ENCODE measurements around the gene MMP25. TPM values are rescaled to one million over a fixed set of nuclear protein-coding genes. Genes with fewer than 3 reads are reported as not detected.

The MMP25 gene
- total and polyA plus RNA-seq, 4 experiments from 2014 or later, result 0.52 to 3.0 (median 1.9) TPM

GRCh38 chr16:3035972-3036725 lies 10.2 kb upstream of the MMP25 start:
- H3K9me3 Mint-ChIP-seq, result peaks cover 0 to 1% (median 0%) of the 10 kb centered on the region in 8 donors
- CTCF ChIA-PET (ENCODE audit: partially characterized antibody), result interaction anchor here (2.9 to 18.6 kb wide), 3 partner anchors 12 to 95 kb away, joined by 10 to 444 read pairs (median 277); partner anchors contain the start of genes CLDN9 and ZNF213
- Histone ChIP-seq H3K4me3 (ENCODE audit: low read length in 2 of 2) (no peak overlapping the region), H3K27ac (ENCODE audit: low read depth, low read length) (no peak overlapping the region), H3K27me3 (ENCODE audit: insufficient read depth, low read length) (peaks cover 48% of the 10 kb centered on the region), H3K36me3 (ENCODE audit: insufficient read depth, low read length) (no peaks in the 10 kb centered on the region), H3K4me1 (ENCODE audit: insufficient read depth, low read length) (peaks cover 8% of the 10 kb centered on the region), H3K9me3 (ENCODE audit: control insufficient read depth in 1 of 2, low read length in 2 of 2) (no peaks in the 10 kb centered on the region)
- peak overlapping the region in 5 of 8 donors; percentile 20 to 59 (median 40) for H3K4me3 Mint-ChIP-seq
- POLR2A ChIA-PET (ENCODE audit: partially characterized antibody), result interaction anchor here (0.8 to 3.8 kb wide), 5 partner anchors 12 to 26 kb away, joined by 3 to 14 read pairs (median 4); no protein-coding TSS in a partner anchor
- intact Hi-C loops (cut with micrococcal nuclease), result no loop called here
- peak overlapping the region in 1 of 7 donors; percentile 30 for H3K27ac Mint-ChIP-seq
- peaks cover 5 to 16% (median 9%) of the 10 kb centered on the region in 4 donors for H3K4me1 Mint-ChIP-seq
- H3K36me3 Mint-ChIP-seq, result no peaks in the 10 kb centered on the region
- peaks cover 46 to 49% of the 10 kb centered on the region in 2 donors for H3K27me3 Mint-ChIP-seq
- DNase-seq, result no peak

GRCh38 chr16:3036726-3037315 lies 9.5 kb upstream of the MMP25 start, which contains the start of gene BICDL2:
TSS of gene BICDL2 (minus strand) at chr16:3036944. CDS start at chr16:3035496, 1,448 bp downstream.
- Mint-ChIP-seq H3K4me1 (peaks cover 4 to 12% (median 9%) of the 10 kb centered on the region in 4 donors), H3K9me3 (peaks cover 0 to 1% (median 0%) of the 10 kb centered on the region in 8 donors), H3K4me3 (peak within 1 kb of the TSS; percentile 31 to 81 (median 67)), H3K36me3 (no peaks in the 10 kb centered on the region), H3K27ac (peak within 1 kb of the TSS in 1 of 7 donors; percentile 30), H3K27me3 (peaks cover 46 to 48% of the 10 kb centered on the region in 2 donors)
- DNase-seq, result no peak
- POLR2A ChIA-PET (ENCODE audit: partially characterized antibody), result interaction anchor here (1.2 to 3.8 kb wide), 2 partner anchors 12 to 18 kb away, joined by 3 to 14 read pairs; no protein-coding TSS in a partner anchor
- no peak within 1 kb of the TSS for H3K4me3 ChIP-seq (ENCODE audit: low read length in 2 of 2)
- peaks cover 48% of the 10 kb centered on the region for H3K27me3 ChIP-seq (ENCODE audit: insufficient read depth, low read length)
- no peaks in the 10 kb centered on the region for H3K36me3 ChIP-seq (ENCODE audit: insufficient read depth, low read length)
- intact Hi-C loops (cut with micrococcal nuclease), result no loop called here
- no peak within 1 kb of the TSS for H3K27ac ChIP-seq (ENCODE audit: low read depth, low read length)
- no peaks in the 10 kb centered on the region for H3K9me3 ChIP-seq (ENCODE audit: control insufficient read depth in 1 of 2, low read length in 2 of 2)
- CTCF ChIA-PET (ENCODE audit: partially characterized antibody), result interaction anchor here (1.3 to 2.9 kb wide), 2 partner anchors 9 to 12 kb away, joined by 7 to 10 read pairs; no protein-coding TSS in a partner anchor
- H3K4me1 ChIP-seq (ENCODE audit: insufficient read depth, low read length), result peaks cover 8% of the 10 kb centered on the region

- no peaks in the 10 kb centered on the region for H3K9me3 Mint-ChIP-seq
- Histone ChIP-seq H3K9me3 (ENCODE audit: control insufficient read depth in 1 of 2, low read length in 2 of 2) (no peaks in the 10 kb centered on the region), H3K36me3 (ENCODE audit: insufficient read depth, low read length) (no peaks in the 10 kb centered on the region), H3K27ac (ENCODE audit: low read depth, low read length) (no peak overlapping the region), H3K4me1 (ENCODE audit: insufficient read depth, low read length) (peaks cover 8% of the 10 kb centered on the region), H3K4me3 (ENCODE audit: low read length in 2 of 2) (no peak overlapping the region), H3K27me3 (ENCODE audit: insufficient read depth, low read length) (peaks cover 49% of the 10 kb centered on the region)
- H3K27me3 Mint-ChIP-seq, result peaks cover 40 to 42% of the 10 kb centered on the region in 2 donors
- POLR2A ChIA-PET (ENCODE audit: partially characterized antibody), result interaction anchor here (1.4 to 3.8 kb wide), 2 partner anchors 10 to 17 kb away, joined by 4 to 14 read pairs; no protein-coding TSS in a partner anchor
- no peak overlapping the region for H3K4me3 Mint-ChIP-seq
- H3K36me3 Mint-ChIP-seq, result no peaks in the 10 kb centered on the region
- no peak for DNase-seq
- CTCF ChIA-PET (ENCODE audit: partially characterized antibody), result interaction anchor here (1.0 to 8.2 kb wide), 4 partner anchors 9 to 97 kb away, joined by 3 to 80 read pairs (median 5); partner anchors contain the start of gene ZNF213
- peaks cover 4 to 12% (median 9%) of the 10 kb centered on the region in 4 donors for H3K4me1 Mint-ChIP-seq
- intact Hi-C loops (cut with micrococcal nuclease), result no loop called here
- H3K27ac Mint-ChIP-seq, result no peak overlapping the region
These were observed 8.1 kb upstream of the MMP25 start for GRCh38 chr16:3038256-3038655.

- H3K4me3 Mint-ChIP-seq, result no peak overlapping the region
- H3K9me3 Mint-ChIP-seq, result no peaks in the 10 kb centered on the region
- H3K36me3 ChIP-seq (ENCODE audit: insufficient read depth, low read length), result no peaks in the 10 kb centered on the region
- no peak overlapping the region for H3K4me3 ChIP-seq (ENCODE audit: low read length in 2 of 2)
- H3K9me3 ChIP-seq (ENCODE audit: control insufficient read depth in 1 of 2, low read length in 2 of 2), result no peaks in the 10 kb centered on the region
- no peak overlapping the region for H3K27ac ChIP-seq (ENCODE audit: low read depth, low read length)
- peaks cover 39% of the 10 kb centered on the region in 2 donors for H3K27me3 Mint-ChIP-seq
- H3K4me1 Mint-ChIP-seq, result peaks cover 4 to 12% (median 9%) of the 10 kb centered on the region in 4 donors
- intact Hi-C loops (cut with micrococcal nuclease), result no loop called here
- peaks cover 8% of the 10 kb centered on the region for H3K4me1 ChIP-seq (ENCODE audit: insufficient read depth, low read length)
- H3K27ac Mint-ChIP-seq, result no peak overlapping the region
- ChIA-PET POLR2A (ENCODE audit: partially characterized antibody) (interaction anchor here (1.0 to 3.8 kb wide), 3 partner anchors 10 to 90 kb away, joined by 3 to 14 read pairs (median 4); no protein-coding TSS in a partner anchor), CTCF (ENCODE audit: partially characterized antibody) (interaction anchor here (1.0 to 8.2 kb wide), 4 partner anchors 9 to 96 kb away, joined by 3 to 80 read pairs (median 5); partner anchors contain the start of gene ZNF213)
- no peaks in the 10 kb centered on the region for H3K36me3 Mint-ChIP-seq
- DNase-seq, result no peak
- peaks cover 53% of the 10 kb centered on the region for H3K27me3 ChIP-seq (ENCODE audit: insufficient read depth, low read length)
These were observed 7.5 kb upstream of the MMP25 start for GRCh38 chr16:3038896-3039295.

- Mint-ChIP-seq H3K9me3 (no peaks in the 10 kb centered on the region), H3K27me3 (peaks cover 30 to 33% of the 10 kb centered on the region in 2 donors), H3K36me3 (no peaks in the 10 kb centered on the region), H3K4me3 (no peak overlapping the region), H3K27ac (no peak overlapping the region), H3K4me1 (peaks cover 6 to 13% (median 9%) of the 10 kb centered on the region in 4 donors)
- H3K27me3 ChIP-seq (ENCODE audit: insufficient read depth, low read length), result peaks cover 56% of the 10 kb centered on the region
- H3K36me3 ChIP-seq (ENCODE audit: insufficient read depth, low read length), result no peaks in the 10 kb centered on the region
- DNase-seq, result no peak
- ChIA-PET CTCF (ENCODE audit: partially characterized antibody) (interaction anchor here (0.9 to 8.2 kb wide), 5 partner anchors 9 to 87 kb away, joined by 3 to 80 read pairs (median 7); partner anchors contain the start of gene IL32), POLR2A (ENCODE audit: partially characterized antibody) (interaction anchor here (1.2 to 1.4 kb wide), 4 partner anchors 9 to 22 kb away, joined by 4 to 5 read pairs (median 4); partner anchors contain the start of gene TNFRSF12A)
- H3K4me1 ChIP-seq (ENCODE audit: insufficient read depth, low read length), result peaks cover 22% of the 10 kb centered on the region
- intact Hi-C loops (cut with micrococcal nuclease), result no loop called here
- H3K4me3 ChIP-seq (ENCODE audit: low read length in 2 of 2), result no peak overlapping the region
- H3K9me3 ChIP-seq (ENCODE audit: control insufficient read depth in 1 of 2, low read length in 2 of 2), result no peaks in the 10 kb centered on the region
- H3K27ac ChIP-seq (ENCODE audit: low read depth, low read length), result no peak overlapping the region
These were observed 4.0 kb upstream of the MMP25 start for GRCh38 chr16:3042376-3042775.

- H3K36me3 ChIP-seq (ENCODE audit: insufficient read depth, low read length), result no peaks in the 10 kb centered on the region
- H3K27me3 ChIP-seq (ENCODE audit: insufficient read depth, low read length), result peaks cover 36% of the 10 kb centered on the region
- H3K9me3 ChIP-seq (ENCODE audit: control insufficient read depth in 1 of 2, low read length in 2 of 2), result no peaks in the 10 kb centered on the region
- DNase-seq, result no peak
- peaks cover 10 to 25% (median 11%) of the 10 kb centered on the region in 4 donors for H3K4me1 Mint-ChIP-seq
- ChIA-PET CTCF (ENCODE audit: partially characterized antibody) (interaction anchor here (1.6 to 8.2 kb wide), 2 partner anchors 15 to 83 kb away, joined by 3 to 80 read pairs; no protein-coding TSS in a partner anchor), POLR2A (ENCODE audit: partially characterized antibody) (interaction anchor here (1.0 to 2.2 kb wide), 5 partner anchors 13 to 84 kb away, joined by 3 to 9 read pairs (median 8); partner anchors contain the start of gene IL32)
- H3K27me3 Mint-ChIP-seq, result peaks cover 18 to 21% of the 10 kb centered on the region in 2 donors
- H3K9me3 Mint-ChIP-seq, result no peaks in the 10 kb centered on the region
- H3K27ac Mint-ChIP-seq, result peak overlapping the region in 1 of 7 donors; percentile 55
- intact Hi-C loops (cut with micrococcal nuclease), result no loop called here
- H3K4me1 ChIP-seq (ENCODE audit: insufficient read depth, low read length), result peaks cover 22% of the 10 kb centered on the region
- H3K4me3 Mint-ChIP-seq, result peak overlapping the region; percentile 36 to 90 (median 82)
- H3K4me3 ChIP-seq (ENCODE audit: low read length in 2 of 2), result no peak overlapping the region
- no peaks in the 10 kb centered on the region for H3K36me3 Mint-ChIP-seq
- H3K27ac ChIP-seq (ENCODE audit: low read depth, low read length), result no peak overlapping the region
These were observed 1.7 kb upstream of the MMP25 start for GRCh38 chr16:3044708-3045107.

Data from CD4-positive, alpha-beta memory T cell (primary cell).